OCI-LY3 (cell line): ENCODE measurements around the gene PTPRH.

ENCODE experiments used
- EZH2phosphoT487 ChIP-seq: fragments of 200-600 bp; shearing (Covaris generic); IDR thresholded peaks from 2 replicates; pipeline ENCODE4 v1.6.1; 2018; ENCODE audit warnings: antibody characterized with exemption, mixed run types, low read depth
- TF ChIP-seq, protein P1 (sequence below): fragments of 200-600, 300-600 bp; sonication (generic); IDR thresholded peaks from 2 replicates; pipeline ENCODE4 v1.5.1; 2014; ENCODE audit warnings: antibody characterized with exemption, low read length, low read depth

DNA sequence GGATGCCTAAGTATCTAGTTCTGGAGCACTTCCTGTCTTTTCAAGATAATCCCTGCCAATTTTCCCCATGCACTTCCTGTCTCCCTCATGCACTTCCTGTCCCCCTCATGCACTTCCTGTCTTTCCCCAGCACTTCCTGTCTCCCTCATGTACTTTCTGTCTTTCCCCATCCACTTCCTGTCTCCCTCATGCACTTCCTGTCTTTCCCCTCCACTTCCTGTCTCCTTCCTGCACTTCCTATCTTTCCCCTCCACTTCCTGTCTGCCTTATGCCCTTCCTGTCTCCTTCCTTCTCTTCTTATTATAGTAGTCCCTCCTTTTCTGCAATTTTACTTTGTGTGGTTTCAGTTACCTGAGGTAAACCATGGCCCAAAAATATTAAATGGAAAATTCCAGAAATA, 57.3 kb downstream of the PTPRH start:
- TF ChIP-seq, protein P1, sequence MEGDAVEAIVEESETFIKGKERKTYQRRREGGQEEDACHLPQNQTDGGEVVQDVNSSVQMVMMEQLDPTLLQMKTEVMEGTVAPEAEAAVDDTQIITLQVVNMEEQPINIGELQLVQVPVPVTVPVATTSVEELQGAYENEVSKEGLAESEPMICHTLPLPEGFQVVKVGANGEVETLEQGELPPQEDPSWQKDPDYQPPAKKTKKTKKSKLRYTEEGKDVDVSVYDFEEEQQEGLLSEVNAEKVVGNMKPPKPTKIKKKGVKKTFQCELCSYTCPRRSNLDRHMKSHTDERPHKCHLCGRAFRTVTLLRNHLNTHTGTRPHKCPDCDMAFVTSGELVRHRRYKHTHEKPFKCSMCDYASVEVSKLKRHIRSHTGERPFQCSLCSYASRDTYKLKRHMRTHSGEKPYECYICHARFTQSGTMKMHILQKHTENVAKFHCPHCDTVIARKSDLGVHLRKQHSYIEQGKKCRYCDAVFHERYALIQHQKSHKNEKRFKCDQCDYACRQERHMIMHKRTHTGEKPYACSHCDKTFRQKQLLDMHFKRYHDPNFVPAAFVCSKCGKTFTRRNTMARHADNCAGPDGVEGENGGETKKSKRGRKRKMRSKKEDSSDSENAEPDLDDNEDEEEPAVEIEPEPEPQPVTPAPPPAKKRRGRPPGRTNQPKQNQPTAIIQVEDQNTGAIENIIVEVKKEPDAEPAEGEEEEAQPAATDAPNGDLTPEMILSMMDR = no peak
- TF ChIP-seq EZH2phosphoT487 = no peak
